Neural cell (in vitro differentiated cells): ENCODE measurements around the gene CLTB. TPM values are rescaled to one million over a fixed set of nuclear protein-coding genes. Genes with fewer than 3 reads are reported as not detected.
A peak's percentile ranks its signal among the peaks of the same experiment; 100 is the strongest.

Experiments used
- H2AFZ ChIP-seq: fragments of 200-600, 300-800 bp; sonication (generic), shearing (Covaris generic); 2 replicates; pipeline ENCODE4 v1.6.0; 2014; ENCODE audit warnings: low read depth, mild to moderate bottlenecking, antibody characterized with exemption, low read length, moderate library complexity
- H3F3A ChIP-seq: fragments of 200-600 bp; shearing (Covaris generic); 2 replicates; pipeline ENCODE4 v1.6.1; 2016; ENCODE audit warnings: mild to moderate bottlenecking, moderate library complexity, mixed read lengths, antibody characterized with exemption, low read length; ENCODE audit not compliant: insufficient read depth, poor library complexity, severe bottlenecking
- H3K27ac ChIP-seq: fragments of 200-600, 300-800 bp; sonication (generic), shearing (Covaris generic); 2 replicates; pipeline ENCODE4 v1.5.1; 2014; ENCODE audit warnings: mild to moderate bottlenecking, low read length, moderate library complexity
- H3K27me3 ChIP-seq: fragments of 300-800, 200-600 bp; sonication (generic), shearing (Covaris generic); 2 replicates; pipeline ENCODE4 v1.6.0; 2014; ENCODE audit warnings: mild to moderate bottlenecking, low read depth, low read length, moderate library complexity; ENCODE audit not compliant: insufficient read depth
- H3K36me3 ChIP-seq: fragments of 300-800, 200-600 bp; sonication (generic), shearing (Covaris generic); 2 replicates; pipeline ENCODE4 v1.5.1; 2014; ENCODE audit warnings: mild to moderate bottlenecking, antibody characterized with exemption, low read length, moderate library complexity; ENCODE audit not compliant: insufficient read depth
- H3K4me2 ChIP-seq: fragments of 300-800, 200-600 bp; sonication (generic), shearing (Covaris generic); 2 replicates; pipeline ENCODE4 v1.6.0; 2014; ENCODE audit warnings: mild to moderate bottlenecking, low read length
- H3K4me3 ChIP-seq: fragments of 300-800, 200-600 bp; sonication (generic), shearing (Covaris generic); 2 replicates; pipeline ENCODE4 v1.5.1; 2014; ENCODE audit warnings: mild to moderate bottlenecking, low read length, moderate library complexity
- H3K79me2 ChIP-seq: fragments of 200-600 bp; shearing (Covaris generic); replicated peaks from 2 replicates; pipeline ENCODE4 v1.6.0; 2014; ENCODE audit warnings: mild to moderate bottlenecking, low read length, moderate library complexity; ENCODE audit not compliant: insufficient read depth
- H3K9ac ChIP-seq: fragments of 300-800, 200-600 bp; sonication (generic), shearing (Covaris generic); 2 replicates; pipeline ENCODE4 v1.6.1; 2016; ENCODE audit warnings: mild to moderate bottlenecking, low read length, mixed read lengths
- H3K9me2 ChIP-seq: fragments of 200-600 bp; shearing (Covaris generic); 2 replicates; pipeline ENCODE4 v1.6.1; 2016; ENCODE audit warnings: mild to moderate bottlenecking, low read length, mixed read lengths; ENCODE audit not compliant: insufficient read depth
- H3K9me3 ChIP-seq: fragments of 200-600, 300-800 bp; sonication (generic), shearing (Covaris generic); 2 replicates; pipeline ENCODE4 v1.6.1; 2016; ENCODE audit warnings: mild to moderate bottlenecking, mixed run types, low read length, moderate library complexity, mixed read lengths
- H4K20me1 ChIP-seq: fragments of 200-600 bp; shearing (Covaris generic); 2 replicates; pipeline ENCODE4 v1.6.1; 2016; ENCODE audit warnings: mild to moderate bottlenecking, mixed run types; ENCODE audit not compliant: insufficient read depth
- EP300 ChIP-seq: fragments of 450-650 bp; conservative IDR thresholded peaks from 2 replicates; pipeline ENCODE4 v1.6.1; 2014; ENCODE audit warnings: antibody characterized with exemption, mild to moderate bottlenecking, moderate library complexity; ENCODE audit not compliant: poor library complexity, severe bottlenecking
- EZH2 ChIP-seq: fragments of 200-600, 300-800 bp; shearing (Covaris generic), sonication (generic); IDR thresholded peaks from 2 replicates; pipeline ENCODE4 v1.6.1; 2014; ENCODE audit warnings: antibody characterized with exemption, low read length, borderline replicate concordance, mild to moderate bottlenecking; ENCODE audit not compliant: insufficient read depth, poor library complexity, severe bottlenecking
- MXI1 ChIP-seq: fragments of 450-650 bp; conservative IDR thresholded peaks from 2 replicates; pipeline ENCODE4 v1.6.1; 2014; ENCODE audit warnings: antibody characterized with exemption, mild to moderate bottlenecking; ENCODE audit not compliant: poor library complexity, severe bottlenecking
- POLR2AphosphoS5 ChIP-seq: IDR thresholded peaks from 2 replicates; pipeline ENCODE4 v1.6.1; 2012
- RAD21 ChIP-seq: fragments of 450-650 bp; conservative IDR thresholded peaks from 2 replicates; pipeline ENCODE4 v1.6.1; 2014; ENCODE audit warnings: antibody characterized with exemption, mild to moderate bottlenecking, moderate library complexity
- SMC3 ChIP-seq: fragments of 450-650 bp; conservative IDR thresholded peaks from 2 replicates; pipeline ENCODE4 v1.6.1; 2014; ENCODE audit warnings: antibody characterized with exemption, mild to moderate bottlenecking, moderate library complexity; ENCODE audit not compliant: poor library complexity
- TAF1 ChIP-seq: IDR thresholded peaks from 2 replicates; pipeline ENCODE4 v1.6.1; 2012; ENCODE audit warnings: low read depth
- polyA plus RNA-seq: library from polyadenylated mRNA; depleted of rRNA; stranded (reverse); fragments of >200 nt; gene quantifications from 2 replicates; pipeline ENCODE4 v1.2.3, GENCODE V29; 2014
- TF ChIP-seq, protein P1 (sequence below): IDR thresholded peaks from 2 replicates; pipeline ENCODE4 v1.6.1; 2012; ENCODE audit warnings: borderline replicate concordance
- TF ChIP-seq, protein P2 (sequence below): fragments of 450-650 bp; IDR thresholded peaks from 2 replicates; pipeline ENCODE4 v1.5.1; 2014; ENCODE audit warnings: antibody characterized with exemption, mild to moderate bottlenecking, moderate library complexity; ENCODE audit not compliant: poor library complexity, severe bottlenecking

CLTB gene
- polyA plus RNA-seq, 1 donor from 2014 or later: 239 TPM

DNA sequence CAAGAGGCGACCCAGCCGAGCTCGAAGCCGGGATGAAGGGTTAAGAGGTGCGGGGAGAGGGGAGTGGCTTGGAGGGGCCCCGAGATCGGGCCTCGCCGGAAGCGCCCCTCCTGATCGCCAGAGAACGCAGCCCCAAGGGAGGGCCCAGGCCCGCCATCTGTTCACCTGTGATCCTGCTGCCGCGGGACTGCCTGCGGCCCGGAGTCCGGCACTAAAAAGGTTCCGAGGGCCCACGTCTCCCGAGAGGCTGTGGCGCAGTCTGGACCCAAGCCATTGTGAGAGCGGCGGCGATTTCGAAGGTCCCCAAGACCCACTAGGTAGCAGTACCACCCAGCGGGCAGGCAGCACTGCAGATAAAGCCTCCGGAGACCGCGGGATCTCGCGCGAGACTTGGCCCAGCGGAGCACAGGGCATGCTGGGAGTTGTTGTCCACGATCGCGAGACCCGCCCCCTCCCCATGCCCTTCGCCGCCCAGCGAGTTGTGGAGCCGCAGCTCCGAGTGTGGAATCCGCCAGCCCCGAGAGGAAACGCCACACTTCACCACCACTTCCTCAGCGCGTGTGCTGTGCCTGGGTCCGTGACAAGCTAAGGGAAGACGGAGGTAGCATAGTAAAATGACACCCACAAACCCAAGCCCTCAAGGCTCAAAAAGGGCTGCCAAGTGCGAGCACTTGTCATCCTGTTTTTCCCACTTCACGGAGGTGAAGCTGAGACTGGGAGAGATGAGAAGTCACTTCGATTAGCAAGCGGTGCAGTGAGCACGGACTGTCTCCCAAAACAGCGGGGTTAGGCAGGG, 54.7 kb downstream of the CLTB start, which contains the start of gene KIAA1191:
Gene KIAA1191 (minus strand): TSS at position 328 of the 796 bp plus-strand sequence. CDS start 2,256 bp downstream, outside the sequence.
- Histone ChIP-seq H3K27me3 (no peaks in the 10 kb centered on the region), H3K9me3 (no peaks in the 10 kb centered on the region)

DNA sequence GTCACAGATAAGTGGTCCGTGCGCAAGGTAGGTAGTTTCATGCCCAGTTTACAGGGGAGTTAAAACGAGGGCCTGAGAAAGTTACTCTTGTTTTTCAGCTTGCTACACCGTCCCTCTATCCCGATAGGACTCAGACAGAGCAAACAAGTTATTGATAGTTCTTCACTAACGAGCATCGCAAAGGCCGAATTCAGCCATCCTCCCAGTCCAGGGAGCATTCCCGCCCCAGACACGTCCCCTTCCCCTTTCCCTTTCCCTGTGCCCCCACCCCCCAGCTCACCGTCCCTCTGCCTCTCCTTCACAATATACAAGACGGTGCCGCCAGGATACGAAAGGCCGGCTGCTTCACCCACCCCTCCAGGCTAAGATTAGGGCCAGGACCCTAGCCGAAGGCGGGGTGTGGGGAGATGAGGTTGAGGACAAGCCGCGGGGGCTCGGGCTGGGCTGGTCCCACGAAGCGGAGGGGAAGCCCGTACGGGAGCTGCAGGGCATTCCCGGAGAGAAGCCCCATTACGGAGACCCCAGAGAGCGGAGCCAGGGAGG, 55.4 kb downstream of the CLTB start:
- H3F3A ChIP-seq: no peaks in the 10 kb centered on the region
- H3K9me2 ChIP-seq: no peaks in the 10 kb centered on the region
- peak overlapping the region; percentile 44 for H3K4me2 ChIP-seq
- no peak for TF ChIP-seq POLR2AphosphoS5
- TF ChIP-seq, protein P1, sequence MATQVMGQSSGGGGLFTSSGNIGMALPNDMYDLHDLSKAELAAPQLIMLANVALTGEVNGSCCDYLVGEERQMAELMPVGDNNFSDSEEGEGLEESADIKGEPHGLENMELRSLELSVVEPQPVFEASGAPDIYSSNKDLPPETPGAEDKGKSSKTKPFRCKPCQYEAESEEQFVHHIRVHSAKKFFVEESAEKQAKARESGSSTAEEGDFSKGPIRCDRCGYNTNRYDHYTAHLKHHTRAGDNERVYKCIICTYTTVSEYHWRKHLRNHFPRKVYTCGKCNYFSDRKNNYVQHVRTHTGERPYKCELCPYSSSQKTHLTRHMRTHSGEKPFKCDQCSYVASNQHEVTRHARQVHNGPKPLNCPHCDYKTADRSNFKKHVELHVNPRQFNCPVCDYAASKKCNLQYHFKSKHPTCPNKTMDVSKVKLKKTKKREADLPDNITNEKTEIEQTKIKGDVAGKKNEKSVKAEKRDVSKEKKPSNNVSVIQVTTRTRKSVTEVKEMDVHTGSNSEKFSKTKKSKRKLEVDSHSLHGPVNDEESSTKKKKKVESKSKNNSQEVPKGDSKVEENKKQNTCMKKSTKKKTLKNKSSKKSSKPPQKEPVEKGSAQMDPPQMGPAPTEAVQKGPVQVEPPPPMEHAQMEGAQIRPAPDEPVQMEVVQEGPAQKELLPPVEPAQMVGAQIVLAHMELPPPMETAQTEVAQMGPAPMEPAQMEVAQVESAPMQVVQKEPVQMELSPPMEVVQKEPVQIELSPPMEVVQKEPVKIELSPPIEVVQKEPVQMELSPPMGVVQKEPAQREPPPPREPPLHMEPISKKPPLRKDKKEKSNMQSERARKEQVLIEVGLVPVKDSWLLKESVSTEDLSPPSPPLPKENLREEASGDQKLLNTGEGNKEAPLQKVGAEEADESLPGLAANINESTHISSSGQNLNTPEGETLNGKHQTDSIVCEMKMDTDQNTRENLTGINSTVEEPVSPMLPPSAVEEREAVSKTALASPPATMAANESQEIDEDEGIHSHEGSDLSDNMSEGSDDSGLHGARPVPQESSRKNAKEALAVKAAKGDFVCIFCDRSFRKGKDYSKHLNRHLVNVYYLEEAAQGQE: no peak
- TF ChIP-seq, protein P2, sequence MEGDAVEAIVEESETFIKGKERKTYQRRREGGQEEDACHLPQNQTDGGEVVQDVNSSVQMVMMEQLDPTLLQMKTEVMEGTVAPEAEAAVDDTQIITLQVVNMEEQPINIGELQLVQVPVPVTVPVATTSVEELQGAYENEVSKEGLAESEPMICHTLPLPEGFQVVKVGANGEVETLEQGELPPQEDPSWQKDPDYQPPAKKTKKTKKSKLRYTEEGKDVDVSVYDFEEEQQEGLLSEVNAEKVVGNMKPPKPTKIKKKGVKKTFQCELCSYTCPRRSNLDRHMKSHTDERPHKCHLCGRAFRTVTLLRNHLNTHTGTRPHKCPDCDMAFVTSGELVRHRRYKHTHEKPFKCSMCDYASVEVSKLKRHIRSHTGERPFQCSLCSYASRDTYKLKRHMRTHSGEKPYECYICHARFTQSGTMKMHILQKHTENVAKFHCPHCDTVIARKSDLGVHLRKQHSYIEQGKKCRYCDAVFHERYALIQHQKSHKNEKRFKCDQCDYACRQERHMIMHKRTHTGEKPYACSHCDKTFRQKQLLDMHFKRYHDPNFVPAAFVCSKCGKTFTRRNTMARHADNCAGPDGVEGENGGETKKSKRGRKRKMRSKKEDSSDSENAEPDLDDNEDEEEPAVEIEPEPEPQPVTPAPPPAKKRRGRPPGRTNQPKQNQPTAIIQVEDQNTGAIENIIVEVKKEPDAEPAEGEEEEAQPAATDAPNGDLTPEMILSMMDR: no peak
- no peak for TF ChIP-seq TAF1
- peak overlapping the region; percentile 95 for H2AFZ ChIP-seq
- H3K79me2 ChIP-seq: peaks cover 42% of the 10 kb centered on the region
- no peaks in the 10 kb centered on the region for H3K9me3 ChIP-seq
- H3K9ac ChIP-seq: peak overlapping the region; percentile 95
- no peaks in the 10 kb centered on the region for H3K27me3 ChIP-seq
- H4K20me1 ChIP-seq: no peaks in the 10 kb centered on the region
- H3K4me3 ChIP-seq: peak overlapping the region; percentile 98
- no peaks in the 10 kb centered on the region for H3K36me3 ChIP-seq
- H3K27ac ChIP-seq: peak overlapping the region; percentile 90

More for the DNA sequence above, 54.7 kb downstream of the CLTB start, which contains the start of gene KIAA1191:
- Histone ChIP-seq H2AFZ (peak within 1 kb of the TSS; percentile 95), H3F3A (no peaks in the 10 kb centered on the region), H3K36me3 (no peaks in the 10 kb centered on the region), H3K4me3 (peak within 1 kb of the TSS; percentile 98), H3K4me2 (peak within 1 kb of the TSS; percentile 44), H3K9ac (peak within 1 kb of the TSS; percentile 95), H4K20me1 (no peaks in the 10 kb centered on the region), H3K27ac (peak within 1 kb of the TSS; percentile 90), H3K79me2 (peaks cover 35% of the 10 kb centered on the region), H3K9me2 (no peaks in the 10 kb centered on the region)
- TF ChIP-seq, protein P1: peak; percentile 88
- peak; percentile 64 for TF ChIP-seq SMC3
- TF ChIP-seq, protein P2: peak; percentile 69
- TF ChIP-seq EP300: peak; percentile 49
- peak; percentile 93 for TF ChIP-seq TAF1
- TF ChIP-seq EZH2: no peak
- TF ChIP-seq RAD21: peak; percentile 62
- TF ChIP-seq MXI1: peak; percentile 87
- peak; percentile 98 for TF ChIP-seq POLR2AphosphoS5
